ENCODE results near the gene HOXC5.

The HOXC5 gene

DNA sequence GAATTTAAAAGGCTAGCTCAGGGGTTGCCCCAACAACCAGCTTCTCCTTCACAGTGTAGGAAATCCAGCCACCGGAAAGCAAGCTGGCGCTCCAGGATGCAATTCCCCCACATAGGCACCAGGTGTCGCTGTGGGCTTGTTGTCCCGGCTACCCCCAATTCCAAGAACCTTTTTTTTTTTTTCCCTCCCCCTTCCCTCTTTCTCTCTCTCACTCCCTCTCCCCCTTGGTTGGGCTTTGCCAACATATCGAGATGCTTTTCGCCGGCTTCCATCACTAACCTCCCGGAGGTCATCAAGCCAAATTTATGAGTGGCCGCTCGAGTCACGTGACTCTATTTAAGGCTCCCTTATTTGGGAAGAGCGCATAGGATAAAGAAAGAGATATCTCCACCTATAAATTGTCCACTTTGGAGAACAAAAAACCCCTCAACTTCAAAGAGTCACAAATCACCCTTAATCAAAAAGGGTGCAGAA lies at the start of gene HOXC5:
Gene HOXC5 (plus strand): TSS at position 424 of the 474 bp plus-strand sequence. CDS start 73 bp downstream, outside the sequence.
- DNase-seq (ENCODE audit: extremely low spot score, insufficient read length, low read depth) (peak; percentile 63), FAIRE-seq (peak; percentile 91)

DNA sequence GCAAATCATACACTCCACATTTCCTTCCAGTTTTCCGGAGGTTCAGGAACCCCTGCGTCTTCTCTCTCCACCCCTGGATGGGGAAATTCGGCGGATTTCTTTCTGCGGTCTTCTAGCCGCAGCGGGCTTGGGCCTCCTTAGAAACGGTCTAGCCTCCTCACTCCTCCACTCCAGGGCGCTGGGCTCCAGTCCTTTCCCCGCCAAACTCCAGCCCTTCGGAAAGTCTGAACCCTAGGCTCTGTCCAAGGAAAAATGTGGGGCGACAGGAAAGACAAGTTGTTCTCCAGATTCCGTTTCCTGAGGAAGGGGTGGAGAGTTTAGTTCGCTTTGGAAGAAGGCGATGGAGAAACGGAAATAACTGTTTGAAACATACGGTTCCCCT lies 49.3 kb upstream of the HOXC5 start:
- DNase-seq (ENCODE audit: extremely low spot score, insufficient read length, low read depth) = no peak
- FAIRE-seq = no peak

DNA sequence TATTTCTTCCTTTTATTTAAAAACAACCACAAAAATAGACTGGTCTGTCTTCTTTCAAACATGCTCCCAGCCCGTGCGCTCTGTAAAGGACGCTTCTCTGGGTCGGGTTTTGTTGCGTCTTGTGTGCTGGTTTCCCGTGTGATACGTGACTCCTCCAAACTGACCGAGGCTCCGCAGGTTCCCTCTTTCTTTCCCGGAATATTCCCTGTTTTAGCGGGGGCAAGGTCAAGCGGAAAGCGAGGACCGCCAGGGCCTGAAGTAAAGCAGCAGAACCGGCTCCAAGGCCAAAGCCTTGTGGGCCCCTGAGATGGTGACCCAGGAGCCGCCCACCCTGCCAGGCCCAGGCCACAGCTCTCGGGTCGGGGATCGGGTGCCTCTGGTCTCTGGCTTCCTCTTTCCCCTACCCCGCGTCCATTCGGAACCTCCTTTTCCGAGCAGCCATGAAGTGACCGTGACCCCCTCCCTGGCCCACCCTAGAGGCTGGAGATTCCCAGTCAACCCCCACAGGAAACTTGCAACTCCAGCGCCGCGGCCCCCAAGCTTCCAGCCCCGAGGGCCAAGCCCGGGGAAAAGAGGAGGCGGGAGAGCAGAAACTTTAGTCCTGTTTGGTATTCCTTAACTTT lies 48.8 kb upstream of the HOXC5 start:
- FAIRE-seq = no peak
- no peak for DNase-seq (ENCODE audit: extremely low spot score, insufficient read length, low read depth)

DNA sequence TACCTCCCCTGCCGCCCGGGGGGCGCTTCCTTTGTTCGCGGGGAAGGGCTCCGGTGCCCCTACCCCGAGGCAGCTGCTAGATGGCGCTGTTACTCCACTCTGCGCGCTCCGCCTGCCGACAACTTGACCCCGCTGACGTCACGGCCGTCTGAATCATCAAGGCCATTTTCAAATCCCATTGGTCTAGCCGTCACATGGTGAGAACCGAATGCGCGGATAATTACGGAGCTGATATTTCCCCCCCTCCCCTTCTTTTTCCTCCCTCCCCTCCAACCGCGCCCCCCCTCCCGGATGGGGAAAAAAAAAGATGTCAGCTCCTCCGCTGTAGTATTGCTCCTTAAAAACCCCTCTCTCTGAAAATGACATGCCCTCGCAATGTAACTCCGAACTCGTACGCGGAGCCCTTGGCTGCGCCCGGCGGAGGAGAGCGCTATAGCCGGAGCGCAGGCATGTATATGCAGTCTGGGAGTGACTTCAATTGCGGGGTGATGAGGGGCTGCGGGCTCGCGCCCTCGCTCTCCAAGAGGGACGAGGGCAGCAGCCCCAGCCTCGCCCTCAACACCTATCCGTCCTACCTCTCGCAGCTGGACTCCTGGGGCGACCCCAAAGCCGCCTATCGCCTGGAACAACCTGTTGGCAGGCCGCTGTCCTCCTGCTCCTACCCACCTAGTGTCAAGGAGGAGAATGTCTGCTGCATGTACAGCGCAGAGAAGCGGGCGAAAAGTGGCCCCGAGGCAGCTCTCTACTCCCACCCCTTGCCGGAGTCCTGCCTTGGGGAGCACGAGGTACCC lies 47.8 kb upstream of the HOXC5 start, which contains the start of gene HOXC10:
Gene HOXC10 (plus strand): TSS at position 246 of the 791 bp plus-strand sequence. CDS start 114 bp downstream, at position 360.
- DNase-seq (ENCODE audit: extremely low spot score, insufficient read length, low read depth) (peak; percentile 61), FAIRE-seq (peak; percentile 75)

DNA sequence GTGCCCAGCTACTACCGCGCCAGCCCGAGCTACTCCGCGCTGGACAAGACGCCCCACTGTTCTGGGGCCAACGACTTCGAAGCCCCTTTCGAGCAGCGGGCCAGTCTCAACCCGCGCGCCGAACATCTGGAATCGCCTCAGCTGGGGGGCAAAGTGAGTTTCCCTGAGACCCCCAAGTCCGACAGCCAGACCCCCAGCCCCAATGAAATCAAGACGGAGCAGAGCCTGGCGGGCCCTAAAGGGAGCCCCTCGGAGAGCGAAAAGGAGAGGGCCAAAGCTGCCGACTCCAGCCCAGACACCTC lies 47.2 kb upstream of the HOXC5 start:
- DNase-seq (ENCODE audit: extremely low spot score, insufficient read length, low read depth) (no peak), FAIRE-seq (no peak)

DNA sequence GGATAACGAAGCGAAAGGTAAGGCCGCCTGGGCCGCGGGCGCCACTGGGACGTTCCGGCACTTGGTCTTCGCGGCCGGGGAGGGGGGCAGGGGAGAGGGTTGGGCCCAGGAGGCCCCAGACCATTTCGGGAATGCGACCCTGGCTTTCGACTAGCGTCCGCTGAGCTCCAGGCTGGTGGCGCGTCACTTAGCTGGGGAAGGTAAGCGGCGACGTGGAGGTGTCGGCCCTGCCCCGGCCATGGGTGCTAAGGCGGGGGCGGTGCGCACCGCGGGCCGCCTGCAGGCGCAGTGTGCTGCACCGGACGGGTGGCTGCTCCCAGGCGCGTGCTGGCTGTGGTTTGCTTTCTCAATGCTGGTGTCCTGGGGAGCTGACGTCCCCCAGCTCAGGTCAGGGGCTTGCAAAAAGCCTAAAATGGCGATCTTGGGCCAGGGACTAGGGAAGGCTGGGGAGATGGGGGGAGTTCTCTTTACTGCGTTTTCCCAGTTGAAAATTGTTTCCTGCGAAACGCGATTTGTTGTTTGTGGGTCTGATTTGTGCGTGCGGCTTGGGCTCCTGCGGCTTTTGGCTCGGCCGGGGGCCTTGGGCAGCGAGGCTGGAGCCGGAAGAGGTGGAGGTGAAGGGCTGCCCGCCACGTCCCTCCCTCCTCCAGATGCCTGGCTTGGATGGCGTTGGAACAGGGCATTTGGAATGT lies 46.7 kb upstream of the HOXC5 start:
- FAIRE-seq (no peak), DNase-seq (ENCODE audit: extremely low spot score, insufficient read length, low read depth) (no peak)

DNA sequence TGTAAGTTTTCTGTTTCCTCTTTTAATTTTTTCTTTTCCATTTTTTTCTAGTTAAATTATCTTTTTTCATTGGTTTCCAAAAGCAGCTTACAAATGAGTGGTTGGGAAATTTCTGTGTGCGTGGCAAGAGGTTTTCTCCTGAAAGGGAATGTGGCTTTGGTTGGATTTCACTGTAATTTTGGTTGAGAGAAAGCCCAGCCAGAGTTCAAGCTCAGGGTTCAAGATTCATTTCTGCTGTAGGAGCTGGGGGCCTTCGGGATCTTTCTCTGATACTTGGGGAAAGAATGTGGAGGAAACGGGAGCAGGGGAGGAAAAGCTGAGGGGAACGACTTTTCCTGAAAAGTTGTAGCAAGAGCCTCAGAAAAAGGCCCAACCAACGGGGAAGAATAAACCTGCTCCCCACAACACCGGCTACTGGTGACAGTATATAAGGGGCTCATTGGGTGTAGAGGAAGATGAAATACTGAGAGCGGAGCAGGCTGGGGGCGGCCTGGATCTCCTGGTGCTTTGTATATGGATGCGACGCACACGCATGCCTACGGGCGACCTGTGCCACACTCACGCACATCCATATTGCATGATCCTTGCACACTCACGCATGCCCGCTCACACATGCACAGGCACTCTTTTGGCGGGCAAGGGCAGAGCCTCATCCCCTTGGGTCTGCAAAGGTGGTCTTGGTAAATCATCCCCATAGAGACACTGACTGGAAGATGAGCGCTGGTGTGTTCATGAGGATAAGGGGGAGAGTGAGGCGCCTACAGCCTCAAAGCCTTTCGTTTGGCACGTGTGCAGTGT lies 46.0 kb upstream of the HOXC5 start:
- FAIRE-seq = no peak
- no peak for DNase-seq (ENCODE audit: extremely low spot score, insufficient read length, low read depth)

DNA sequence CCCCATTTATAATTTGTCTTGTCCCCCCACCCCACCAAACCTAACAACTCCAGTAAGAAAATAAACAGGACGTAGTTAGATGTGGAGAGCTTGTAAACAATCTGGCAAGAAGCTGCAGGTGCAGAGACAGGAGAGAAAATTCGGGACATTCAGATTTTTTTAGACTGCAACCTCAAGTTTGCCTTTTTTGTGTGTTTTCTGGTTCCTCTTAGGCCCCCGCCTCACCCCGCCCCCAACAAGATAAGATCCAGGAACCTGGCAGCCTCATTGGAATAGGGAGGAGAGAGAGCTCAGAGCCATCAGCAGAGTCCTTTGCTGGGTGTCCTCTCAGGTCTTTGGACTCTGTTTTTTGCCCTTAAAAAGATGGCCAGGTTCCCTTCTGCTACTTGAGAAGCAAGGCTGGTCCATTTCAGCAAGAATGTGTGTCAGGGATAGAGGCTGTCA lies 45.0 kb upstream of the HOXC5 start:
- no peak for DNase-seq (ENCODE audit: extremely low spot score, insufficient read length, low read depth)
- FAIRE-seq = no peak

DNA sequence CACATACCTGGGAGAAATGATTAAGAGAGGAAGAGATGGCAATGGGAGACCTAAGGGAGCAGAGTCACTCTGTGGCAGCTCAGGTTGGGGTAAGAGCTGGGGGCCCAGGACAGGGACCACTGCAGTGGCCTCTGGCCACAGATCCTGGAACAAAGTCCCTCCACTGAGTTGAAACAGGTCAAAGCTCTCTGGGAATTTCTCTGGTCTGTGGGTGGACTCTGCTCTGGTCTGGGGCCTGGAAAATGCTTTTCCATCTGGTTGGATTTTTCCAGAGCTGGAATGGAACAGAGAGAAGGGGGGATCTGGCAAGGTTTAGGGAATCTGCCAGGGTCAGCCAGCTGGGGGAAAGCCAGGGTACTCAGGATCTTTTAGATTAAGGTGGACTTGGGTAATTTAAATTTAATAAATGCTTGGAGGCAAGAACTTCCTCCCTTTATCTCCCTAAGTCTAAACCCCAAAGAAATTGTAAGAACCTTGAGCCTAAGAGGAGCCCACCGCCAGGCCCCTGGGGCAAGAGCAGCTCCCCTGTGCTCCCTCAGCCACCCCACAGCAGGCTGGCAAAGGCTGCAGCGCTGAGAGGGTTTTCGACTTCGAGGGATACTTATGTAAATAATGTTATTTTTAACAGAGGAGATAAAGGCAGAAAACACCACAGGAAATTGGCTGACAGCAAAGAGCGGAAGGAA lies 44.2 kb upstream of the HOXC5 start:
- no peak for DNase-seq (ENCODE audit: extremely low spot score, insufficient read length, low read depth)
- no peak for FAIRE-seq

DNA sequence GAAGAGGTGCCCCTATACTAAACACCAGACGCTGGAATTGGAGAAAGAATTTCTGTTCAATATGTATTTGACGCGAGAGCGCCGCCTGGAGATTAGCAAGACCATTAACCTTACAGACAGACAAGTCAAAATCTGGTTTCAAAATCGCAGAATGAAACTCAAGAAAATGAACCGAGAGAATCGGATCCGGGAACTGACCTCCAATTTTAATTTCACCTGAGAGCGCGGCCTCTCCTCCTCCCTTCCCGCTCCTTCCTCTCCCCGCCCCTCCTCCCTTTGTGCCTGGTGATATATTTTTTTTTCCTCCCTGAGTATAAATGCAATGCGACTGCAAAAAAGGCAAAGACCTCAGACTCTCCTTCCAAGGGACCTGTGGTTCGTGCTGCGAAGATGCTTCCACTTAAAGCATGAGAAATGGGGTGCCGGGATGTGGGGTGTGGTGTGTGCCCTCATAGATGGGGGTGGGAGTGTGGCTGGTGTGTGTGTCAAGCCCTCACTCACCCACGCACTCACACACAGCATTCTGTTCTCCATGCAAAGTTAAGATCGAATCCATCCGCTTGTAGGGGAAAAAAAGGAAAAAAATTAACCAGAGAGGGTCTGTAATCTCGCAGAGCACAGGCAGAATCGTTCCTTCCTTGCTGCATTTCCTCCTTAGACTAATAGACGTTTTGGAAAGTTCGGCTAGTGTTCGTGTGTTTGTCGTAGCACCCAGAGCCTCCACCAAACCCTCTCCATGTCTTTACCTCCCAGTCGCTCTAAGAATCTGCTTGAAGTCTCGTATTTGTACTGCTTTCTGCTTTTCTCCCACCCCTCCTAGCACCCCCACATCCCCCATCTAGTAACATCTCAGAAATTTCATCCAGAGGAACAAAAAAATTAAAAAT lies 43.4 kb upstream of the HOXC5 start:
- peak; percentile 29 for DNase-seq (ENCODE audit: extremely low spot score, insufficient read length, low read depth)
- FAIRE-seq = peak; percentile 85

DNA sequence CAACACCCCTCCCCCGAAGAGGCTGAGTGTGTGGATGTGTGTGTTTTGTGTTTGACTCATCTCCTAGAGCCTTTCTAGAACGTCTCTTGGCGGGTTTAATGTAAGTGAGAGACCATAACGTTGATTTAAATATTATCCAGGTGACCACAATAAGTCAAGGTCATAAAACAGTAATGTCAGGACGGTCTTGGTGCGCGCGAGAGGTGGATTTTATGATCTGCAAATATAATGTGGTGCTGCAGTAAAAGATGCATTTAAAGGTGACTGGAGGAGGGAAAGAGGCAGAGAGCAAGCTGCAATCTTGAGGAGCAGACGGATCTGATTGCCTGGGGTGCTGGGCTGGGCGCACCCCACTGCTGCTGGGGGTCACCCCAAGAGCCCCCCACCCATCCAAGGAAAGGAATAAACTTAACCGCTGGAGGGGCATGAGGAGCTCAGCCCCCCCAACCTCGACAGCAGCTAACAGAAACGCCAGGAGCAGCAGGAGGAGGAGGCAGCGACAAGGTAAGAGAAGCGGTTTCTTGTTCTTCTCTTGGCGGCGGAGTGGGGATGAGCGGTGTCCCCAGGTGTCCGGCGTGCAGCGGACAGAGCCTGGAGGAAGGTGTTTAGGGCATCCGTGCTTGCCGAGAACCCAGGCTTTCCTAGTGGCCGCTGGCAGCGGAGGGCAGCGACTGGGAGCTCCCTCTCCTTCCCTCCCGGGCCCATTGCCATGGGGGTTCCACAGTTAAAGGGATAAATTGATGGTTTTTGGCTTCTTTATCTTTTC lies 42.4 kb upstream of the HOXC5 start:
- FAIRE-seq (no peak), DNase-seq (ENCODE audit: extremely low spot score, insufficient read length, low read depth) (no peak)

DNA sequence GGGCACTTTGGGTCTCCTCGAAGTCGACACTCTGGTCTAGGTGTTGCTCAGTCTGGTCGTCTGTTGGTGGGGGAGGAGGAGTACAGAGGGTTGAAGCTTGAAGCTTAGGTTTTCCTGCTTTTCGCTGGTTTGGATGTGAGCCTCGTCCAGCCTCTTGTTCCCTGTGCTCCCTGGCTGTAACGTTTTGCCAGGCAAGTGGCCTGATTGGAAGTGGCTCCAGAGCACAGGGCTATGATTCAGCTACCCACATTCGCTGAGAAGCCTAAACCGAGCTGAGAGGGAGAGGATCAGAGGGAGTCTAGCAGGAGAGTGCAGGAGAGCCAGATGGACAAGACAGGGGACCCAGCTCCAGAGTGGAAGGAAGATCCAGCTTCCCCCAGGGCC lies 41.8 kb upstream of the HOXC5 start:
- FAIRE-seq (no peak), DNase-seq (ENCODE audit: extremely low spot score, insufficient read length, low read depth) (no peak)

DNA sequence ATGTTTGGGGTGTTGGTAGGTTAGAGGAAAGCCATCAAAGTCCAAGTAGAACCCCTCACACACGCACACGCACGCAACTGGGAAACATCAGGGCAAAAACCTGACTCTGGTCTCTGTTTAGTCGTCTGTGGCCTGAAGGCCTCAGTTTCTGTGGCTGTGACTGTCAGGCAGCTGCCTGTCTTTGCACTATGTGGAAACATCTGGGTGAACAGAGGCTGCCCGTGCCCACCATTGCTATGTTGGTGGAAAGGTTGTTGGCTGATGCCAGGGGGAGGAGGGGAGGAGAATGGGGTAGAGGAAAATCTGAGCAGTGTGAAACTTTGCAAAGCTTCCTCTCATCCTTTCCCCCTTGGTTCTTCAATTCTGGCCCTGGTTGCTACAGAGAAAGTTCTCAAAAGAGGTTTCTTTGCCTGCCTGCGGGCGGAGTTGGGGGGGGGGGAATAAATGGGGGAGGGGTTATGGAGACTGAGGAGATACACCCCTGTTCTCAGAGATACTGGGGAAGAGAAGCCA lies 40.4 kb upstream of the HOXC5 start:
- DNase-seq (ENCODE audit: extremely low spot score, insufficient read length, low read depth) (no peak), FAIRE-seq (no peak)

DNA sequence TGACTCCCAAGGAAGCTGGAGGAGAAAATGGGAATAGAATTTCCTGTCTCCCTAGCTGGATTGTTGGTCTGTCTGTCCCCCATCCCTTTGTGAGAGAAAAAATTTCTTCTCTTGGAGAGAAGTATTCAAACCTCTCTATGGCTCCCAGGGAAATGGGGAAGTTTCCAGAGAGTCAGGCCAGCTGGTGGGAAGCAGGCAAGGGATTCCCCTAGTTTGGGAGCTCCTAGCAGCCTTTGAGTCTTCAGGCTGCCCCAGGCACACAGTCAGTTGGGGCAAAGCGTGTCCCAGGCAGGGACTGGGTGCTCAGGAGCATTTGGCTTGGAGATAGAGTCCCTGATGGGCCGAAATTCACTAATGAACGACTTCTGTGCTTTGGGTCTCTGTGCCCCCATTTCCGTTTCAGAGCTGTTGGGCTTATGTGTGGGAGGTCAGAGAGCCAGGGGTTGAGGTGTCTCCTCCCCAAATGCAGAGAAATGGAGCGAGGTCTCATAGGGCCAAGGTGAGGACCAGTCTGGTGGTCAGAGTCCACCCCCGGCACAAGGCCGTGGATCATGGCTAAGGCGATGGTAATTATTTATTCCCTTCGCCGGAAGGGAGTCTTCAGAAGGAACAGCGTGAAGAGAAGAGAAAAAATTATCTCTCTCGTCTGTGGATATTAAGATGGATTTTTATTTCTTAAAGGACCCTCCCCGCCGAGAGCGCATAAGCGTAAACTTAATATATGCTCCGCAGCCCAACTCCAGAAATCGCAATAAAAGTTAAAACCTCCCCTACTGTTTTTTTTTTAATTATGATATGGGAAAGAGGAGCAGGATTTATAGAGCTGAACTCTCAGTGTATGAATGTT lies 39.5 kb upstream of the HOXC5 start:
- no peak for FAIRE-seq

DNA sequence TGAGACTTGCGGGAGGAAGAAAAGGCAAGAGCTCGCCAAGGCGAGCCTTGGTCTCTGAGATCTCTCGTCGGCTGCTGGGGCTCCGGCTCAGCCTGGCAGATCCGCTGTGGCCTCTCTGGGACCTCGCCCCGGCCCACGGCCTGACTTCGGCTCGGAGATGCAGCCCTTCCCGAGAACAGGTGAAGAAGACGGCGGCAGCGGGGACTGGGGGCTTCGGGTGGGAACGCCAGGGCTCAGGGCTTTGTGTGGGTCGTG lies 38.9 kb upstream of the HOXC5 start:
- no peak for FAIRE-seq
- DNase-seq (ENCODE audit: extremely low spot score, insufficient read length, low read depth) = no peak

More for the DNA sequence above, 39.5 kb upstream of the HOXC5 start:
- DNase-seq (ENCODE audit: extremely low spot score, insufficient read length, low read depth) = no peak

DNA sequence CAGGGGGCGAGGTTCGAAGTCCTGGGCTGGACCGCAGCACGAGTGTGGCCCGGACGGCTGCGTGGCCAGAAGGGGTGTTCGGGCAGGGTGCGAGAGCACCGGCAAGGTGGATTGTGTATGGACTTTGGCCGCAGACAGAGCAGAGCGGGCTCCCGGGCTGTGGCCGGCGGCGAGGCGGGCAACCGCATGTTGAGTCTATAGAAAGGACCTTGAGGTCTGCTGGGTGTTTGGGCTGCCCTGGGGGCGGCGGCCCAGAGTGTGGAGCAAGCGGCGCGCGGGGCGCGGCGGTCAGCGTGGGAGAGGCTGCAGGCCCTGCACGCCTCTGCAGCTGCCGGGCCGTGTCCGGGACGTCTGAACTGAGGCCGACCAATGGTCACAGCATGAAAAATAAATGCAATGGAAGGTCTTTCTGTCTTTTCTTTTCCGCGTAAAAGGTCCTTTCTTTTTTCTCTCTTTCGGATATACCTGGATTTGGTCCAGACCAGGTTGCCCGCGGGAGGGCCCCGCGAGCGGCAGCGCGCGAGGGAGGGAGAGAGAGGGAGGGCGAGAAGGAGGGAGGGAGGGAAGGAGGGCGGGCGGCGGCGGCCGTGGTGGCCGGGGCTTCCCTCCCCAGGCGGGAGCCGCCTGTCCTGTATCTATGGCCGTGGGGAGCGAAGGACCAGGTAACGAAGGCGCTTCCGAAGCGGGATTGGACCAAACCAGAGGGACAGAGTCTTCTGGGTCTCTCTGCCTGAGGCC lies 38.4 kb upstream of the HOXC5 start:
- no peak for FAIRE-seq
- DNase-seq (ENCODE audit: extremely low spot score, insufficient read length, low read depth) = no peak

DNA sequence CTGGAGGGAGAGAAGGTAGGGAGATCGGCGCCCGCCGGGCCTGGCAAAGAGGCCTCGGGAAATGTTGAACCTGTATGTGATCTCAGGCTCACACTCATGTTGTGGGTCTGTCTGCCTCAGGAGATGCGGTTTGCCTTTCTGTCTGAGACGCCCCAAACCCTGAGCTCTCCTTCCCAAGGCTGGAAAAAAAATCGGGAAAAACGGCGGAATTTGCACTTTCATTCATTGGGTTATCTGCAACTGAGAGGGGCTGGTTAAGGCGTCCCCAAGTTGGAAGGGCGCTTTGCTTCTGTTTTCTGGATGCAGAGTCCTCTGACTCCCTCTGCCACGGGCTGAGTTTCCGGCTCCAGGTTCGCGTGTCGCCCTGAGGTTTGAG lies 37.9 kb upstream of the HOXC5 start:
- FAIRE-seq (no peak), DNase-seq (ENCODE audit: extremely low spot score, insufficient read length, low read depth) (no peak)

Data from GM18507 (cell line).